IMR-90 (cell line): ENCODE results near the gene MCF2L2. TPM values are rescaled to one million over a fixed set of nuclear protein-coding genes. Genes with fewer than 3 reads are reported as not detected.

Experiments used
- ATAC-seq: fragments of 200-7000 bp; cut with Tn5 transposase; 2 replicates; pipeline ENCODE4 v1.9.1; 2020; ENCODE audit warnings: low read depth, mild to moderate bottlenecking, moderate library complexity
- BruUV-seq: library from RNA; stranded (reverse); fragments of 400-500 nt; replicated peaks from 2 replicates; lab custom pipeline; 2021; lab: Mats Ljungman, UMichigan
- CTCF ChIA-PET: fragments of 300-600 bp; formaldehyde crosslinking; extraction: SDS; loops from one replicate; lab custom pipeline; 2021; ENCODE audit warnings: antibody characterized with exemption; lab: Yijun Ruan, JAX
- POLR2A ChIA-PET: fragments of 300-600 bp; sonication (Branson Sonifier 250); formaldehyde crosslinking; loops from one replicate; lab custom pipeline; 2022; ENCODE audit warnings: antibody characterized with exemption; ENCODE audit not compliant: unreplicated experiment; lab: Charles Lee
- DNase-seq: peaks from one replicate; pipeline ENCODE4 v3.0.0; 2013
- H2AFZ ChIP-seq: replicated peaks from 2 replicates; pipeline ENCODE3; 2013; ENCODE audit warnings: low read length, mild to moderate bottlenecking; ENCODE audit not compliant: poor library complexity
- H2AK5ac ChIP-seq: 2 replicates; pipeline ENCODE4 v1.6.1; 2013; ENCODE audit warnings: low read depth, low read length, inconsistent platforms
- H2AK9ac ChIP-seq: replicated peaks from 2 replicates; pipeline ENCODE3; 2013; ENCODE audit warnings: mild to moderate bottlenecking, low read depth, low read length, moderate library complexity; ENCODE audit not compliant: poor library complexity
- H2BK120ac ChIP-seq: 2 replicates; pipeline ENCODE4 v1.6.1; 2013; ENCODE audit warnings: low read depth, low read length, inconsistent platforms
- H2BK15ac ChIP-seq: 3 replicates; pipeline ENCODE4 v1.6.1; 2013; ENCODE audit warnings: low read depth, low read length, inconsistent platforms
- H2BK20ac ChIP-seq: 2 replicates; pipeline ENCODE4 v1.6.1; 2013; ENCODE audit warnings: low read depth, mild to moderate bottlenecking, inconsistent platforms, low read length, moderate library complexity
- H2BK5ac ChIP-seq: 2 replicates; pipeline ENCODE4 v1.6.1; 2013; ENCODE audit warnings: mild to moderate bottlenecking, low read depth, low read length, inconsistent platforms; ENCODE audit not compliant: poor library complexity, severe bottlenecking
- H3K14ac ChIP-seq: replicated peaks from 2 replicates; pipeline ENCODE4 v1.6.1; 2013; ENCODE audit warnings: low read depth, low read length, inconsistent platforms
- H3K18ac ChIP-seq: 2 replicates; pipeline ENCODE4 v1.6.1; 2013; ENCODE audit warnings: low read depth, low read length, control low read depth
- H3K23ac ChIP-seq: 2 replicates; pipeline ENCODE4 v1.6.1; 2013; ENCODE audit warnings: low read depth, low read length, inconsistent platforms
- H3K27ac ChIP-seq: 2 replicates; pipeline ENCODE4 v1.5.1; 2013; ENCODE audit warnings: mild to moderate bottlenecking, control low read depth, low read length; ENCODE audit not compliant: insufficient read depth
- H3K27me3 ChIP-seq: 2 replicates; pipeline ENCODE4 v1.6.1; 2013; ENCODE audit warnings: low read length; ENCODE audit not compliant: control insufficient read depth, insufficient read depth
- H3K36me3 ChIP-seq: 2 replicates; pipeline ENCODE4 v1.6.1; 2013; ENCODE audit warnings: low read length, mixed read lengths; ENCODE audit not compliant: control insufficient read depth, insufficient read depth
- H3K4ac ChIP-seq: 2 replicates; pipeline ENCODE4 v1.6.1; 2013; ENCODE audit warnings: low read depth, low read length, inconsistent platforms
- H3K4me1 ChIP-seq: 2 replicates; pipeline ENCODE4 v1.6.1; 2013; ENCODE audit warnings: low read length, mixed read lengths; ENCODE audit not compliant: control insufficient read depth, insufficient read depth
- H3K4me2 ChIP-seq: 2 replicates; pipeline ENCODE4 v1.6.1; 2013; ENCODE audit warnings: low read depth, mild to moderate bottlenecking, control low read depth, low read length, moderate library complexity
- H3K4me3 ChIP-seq: 2 replicates; pipeline ENCODE4 v1.5.1; 2013; ENCODE audit warnings: low read depth, mild to moderate bottlenecking, control low read depth, low read length, moderate library complexity; ENCODE audit not compliant: insufficient read depth
- H3K56ac ChIP-seq: 2 replicates; pipeline ENCODE4 v1.6.1; 2013; ENCODE audit warnings: low read length, inconsistent platforms; ENCODE audit not compliant: insufficient read depth; ENCODE audit errors: extremely low read depth
- H3K79me1 ChIP-seq, 2 experiments: 2 replicates each; pipeline ENCODE4 v1.6.1; 2013; ENCODE audit warnings: low read length in 2 of 2, inconsistent platforms in 1 of 2, low read depth in 1 of 2
- H3K9ac ChIP-seq: 2 replicates; pipeline ENCODE4 v1.6.1; 2013; ENCODE audit warnings: low read depth, low read length, control low read depth
- H3K9me1 ChIP-seq: 2 replicates; pipeline ENCODE4 v1.6.1; 2013; ENCODE audit warnings: low read length, inconsistent platforms; ENCODE audit not compliant: insufficient read depth
- H3K9me3 ChIP-seq: 2 replicates; pipeline ENCODE4 v1.6.1; 2013; ENCODE audit warnings: low read length; ENCODE audit not compliant: control insufficient read depth, insufficient read depth
- H4K20me1 ChIP-seq: 2 replicates; pipeline ENCODE4 v1.6.1; 2013; ENCODE audit warnings: low read length, inconsistent platforms; ENCODE audit not compliant: insufficient read depth
- H4K5ac ChIP-seq: 2 replicates; pipeline ENCODE4 v1.6.1; 2013; ENCODE audit warnings: mild to moderate bottlenecking, low read depth, low read length, control low read depth
- H4K8ac ChIP-seq, 2 experiments: 2 replicates each; pipeline ENCODE4 v1.6.1; 2013; ENCODE audit warnings: low read depth in 2 of 2, low read length in 2 of 2, control low read depth in 1 of 2, inconsistent platforms in 1 of 2
- H4K91ac ChIP-seq: 2 replicates; pipeline ENCODE4 v1.6.1; 2013; ENCODE audit warnings: low read depth, low read length, inconsistent platforms; ENCODE audit not compliant: insufficient read depth
- CTCF ChIP-seq: conservative IDR thresholded peaks from 2 replicates; pipeline ENCODE4 v1.5.1; 2012; ENCODE audit warnings: mild to moderate bottlenecking, low read depth, low read length, improper control_type of control experiment
- FOS ChIP-seq: fragments of 150-350 bp; IDR thresholded peaks from 2 replicates; pipeline ENCODE4 v1.6.1; 2016; ENCODE audit warnings: low read depth, low read length
- SMC3 ChIP-seq: fragments of 150-350 bp; IDR thresholded peaks from 2 replicates; pipeline ENCODE4 v1.6.1; 2016; ENCODE audit warnings: low read depth, mild to moderate bottlenecking, antibody characterized with exemption, low read length, moderate library complexity
- WGBS, 2 experiments: methylation state at CpG; one replicate each; pipeline versions ENCODE4 v1.1.5 to v1.1.7; 2013; ENCODE audit warnings: missing lambda C conversion rate in 2 of 2; ENCODE audit not compliant: insufficient read length in 1 of 2; ENCODE audit errors: extremely low coverage in 2 of 2; 5-methylcytosine and 5-hydroxymethylcytosine counted together
- dilution Hi-C: fragments of 300-500 bp; cut with HindIII; formaldehyde crosslinking; loops from one replicate; pipeline ENCODE4 v1.14.3; 2018; ENCODE audit warnings: low sequenced_read_pairs; ENCODE audit not compliant: unreplicated experiment
- in situ Hi-C: fragments of 300-500 bp; cut with MboI; formaldehyde crosslinking; loops from 3 replicates; pipeline ENCODE4 v1.14.3; 2019; ENCODE audit warnings: low sequenced_read_pairs, inconsistent platforms, mixed read lengths
- intact Hi-C: fragments of 100-400 bp; cut with micrococcal nuclease; formaldehyde crosslinking; loops from 2 replicates; pipeline ENCODE4 v1.10.0; 2022
- polyA plus RNA-seq, 3 experiments: library from polyadenylated mRNA; depleted of rRNA; stranded (reverse); fragments of >200 nt; gene quantifications; 2 replicates each; pipeline ENCODE4 v1.2.3, GENCODE V29; 2012; ENCODE audit warnings: low replicate concordance in 1 of 3
- total RNA-seq: library from RNA; depleted of rRNA; stranded (reverse); fragments of >200 nt; gene quantifications from 2 replicates; pipeline ENCODE4 v1.2.3, GENCODE V29; 2012

MCF2L2 gene
- total and polyA plus RNA-seq, 2 of the 4 experiments (the other 2 are of a cell fraction) = under 0.01 TPM; not detected in 1

GRCh38 chr3:183158551-183159006, 269.8 kb downstream of the MCF2L2 start:
- BruUV-seq = no TSS peak
- Histone ChIP-seq H2AK5ac (no peak overlapping the region), H2BK20ac (no peak overlapping the region), H3K4me1 (no peaks in the 10 kb centered on the region), H3K56ac (no peak overlapping the region), H2AFZ (no peak overlapping the region), H3K18ac (no peak overlapping the region), H4K8ac (no peak overlapping the region), H2BK15ac (no peak overlapping the region), H4K91ac (no peak overlapping the region), H2BK120ac (no peak overlapping the region), H2AK9ac (no peak overlapping the region), H3K4ac (no peak overlapping the region), H3K14ac (no peak overlapping the region), H4K5ac (no peak overlapping the region), H4K20me1 (no peaks in the 10 kb centered on the region), H3K4me2 (no peak overlapping the region), H3K36me3 (no peaks in the 10 kb centered on the region), H3K23ac (no peak overlapping the region), H3K9me1 (no peaks in the 10 kb centered on the region), H3K9me3 (no peaks in the 10 kb centered on the region), H3K27ac (no peak overlapping the region), H3K27me3 (peaks cover 36% of the 10 kb centered on the region), H2BK5ac (no peak overlapping the region), H3K9ac (no peak overlapping the region), H3K4me3 (no peak overlapping the region), H3K79me1 (no peaks in the 10 kb centered on the region)
- dilution Hi-C loops (no loop called here), intact Hi-C loops (no loop called here), in situ Hi-C loops (no loop called here)
- ChIA-PET CTCF (no interaction called here), POLR2A (no interaction called here)
- WGBS, 2 experiments = 55% methylated on average over 1 of the region's 3 CpGs; no CpG with 5 or more reads in 1 of the 2 experiments
- TF ChIP-seq CTCF (no peak), FOS (0 out of 2 replicates have a peak, but pooled peaks have one; percentile 12), SMC3 (no peak)
- ATAC-seq = no peak
- DNase-seq = peak; percentile 68
